Naive thymus-derived CD8-positive, alpha-beta T cell (primary cell): ENCODE data around the gene HOXB7. TPM values are rescaled to one million over a fixed set of nuclear protein-coding genes. Genes with fewer than 3 reads are reported as not detected.

Experiments
- ATAC-seq, 2 donors: fragments of 150-1000 bp; cut with Tn5 transposase in 1 of 2; sonication (Bioruptor Pico), chemical (Tn5 transposase) in 1 of 2; 1 replicate in 1 of 2; 2 replicates in 1 of 2; pipeline ENCODE4 v1.10.0; 2021; ENCODE audit warnings: mild to moderate bottlenecking in 2 of 2, moderate library complexity in 2 of 2
- POLR2A ChIA-PET: fragments of 350-600 bp; sonication (Branson Sonifier 250); formaldehyde crosslinking; loops from one replicate; lab custom pipeline; 2021; ENCODE audit warnings: antibody characterized with exemption; lab: Charles Lee
- DNase-seq, 10 donors: peaks; one replicate each; pipeline versions ENCODE4 v3.0.0 to v3.0.0-alpha.2; 2020 to 2022
- H3K27ac Mint-ChIP-seq, 10 donors: one replicate each; pipeline ENCODE4 v1.8.0; 2020 to 2022; ENCODE audit warnings: mild to moderate bottlenecking in 10 of 10, mixed read lengths in 10 of 10, moderate library complexity in 4 of 10, inconsistent platforms in 1 of 10
- H3K27me3 Mint-ChIP-seq, 5 donors: one replicate each; pipeline ENCODE4 v1.8.0; 2021 to 2022; ENCODE audit warnings: mixed read lengths in 5 of 5
- H3K36me3 Mint-ChIP-seq, 3 donors: one replicate each; pipeline ENCODE4 v1.8.0; 2020 to 2022; ENCODE audit warnings: mixed read lengths in 3 of 3, mild to moderate bottlenecking in 2 of 3, inconsistent platforms in 1 of 3
- H3K4me1 Mint-ChIP-seq, 4 donors: one replicate each; pipeline ENCODE4 v1.8.0; 2021 to 2022; ENCODE audit warnings: mixed read lengths in 4 of 4
- H3K4me3 Mint-ChIP-seq, 10 donors: one replicate each; pipeline ENCODE4 v1.8.0; 2020 to 2022; ENCODE audit warnings: mild to moderate bottlenecking in 10 of 10, mixed read lengths in 10 of 10, moderate library complexity in 6 of 10, inconsistent platforms in 1 of 10
- H3K9me3 Mint-ChIP-seq, 9 donors: one replicate each; pipeline ENCODE4 v1.8.0; 2020 to 2022; ENCODE audit warnings: mixed read lengths in 9 of 9, mild to moderate bottlenecking in 3 of 9, inconsistent platforms in 1 of 9, moderate library complexity in 1 of 9
- polyA plus RNA-seq, 3 donors: library from polyadenylated mRNA; unstranded; fragments of 300-500 nt; fragmentation: Illumina TruSeq; gene quantifications; one replicate each; pipeline ENCODE4 v1.2.3, GENCODE V29; 2021
- total RNA-seq, 8 experiments: library from RNA in 2 of 8; stranded (reverse) in 2 of 8; gene quantifications; one replicate each; pipeline ENCODE4 v1.2.3 and lab custom pipeline; 2021 to 2026

Gene HOXB7
- total and polyA plus RNA-seq, 5 experiments from 2014 or later: 0.22 to 0.40 TPM; not detected in 3

GRCh38 chr17:48625495-48626244 is 14.9 kb upstream of the HOXB7 start:
- Mint-ChIP-seq H3K27ac (peak overlapping the region in 1 of 10 donors; percentile 49), H3K4me1 (peaks cover 9 to 18% (median 13%) of the 10 kb centered on the region in 4 donors), H3K36me3 (peaks cover 0 to 5% (median 0%) of the 10 kb centered on the region in 3 donors), H3K27me3 (peaks cover 55 to 96% (median 81%) of the 10 kb centered on the region in 5 donors), H3K4me3 (peak overlapping the region; percentile 79 to 87 (median 84)), H3K9me3 (no peaks in the 10 kb centered on the region)
- POLR2A ChIA-PET: interaction anchor here (0.5 to 1.3 kb wide), 6 partner anchors 8 to 483 kb away, joined by 3 to 5 read pairs (median 3); partner anchors contain the start of gene HOXB7
- peak in 2 of 10 donors; percentile 31 to 34 for DNase-seq
- peak; percentile 64 to 77 for ATAC-seq

GRCh38 chr17:48624544-48625494 is 14.0 kb upstream of the HOXB7 start:
- ATAC-seq: peak; percentile 19 to 29
- POLR2A ChIA-PET: interaction anchor here (1.2 to 1.3 kb wide), 2 partner anchors 12 to 14 kb away, joined by 3 to 5 read pairs; partner anchors contain the start of gene HOXB7
- Mint-ChIP-seq H3K9me3 (no peaks in the 10 kb centered on the region), H3K27ac (no peak overlapping the region), H3K4me1 (peaks cover 9 to 18% (median 13%) of the 10 kb centered on the region in 4 donors), H3K36me3 (peaks cover 0 to 5% (median 0%) of the 10 kb centered on the region in 3 donors), H3K4me3 (peak overlapping the region in 9 of 10 donors; percentile 24 to 87 (median 74)), H3K27me3 (peaks cover 46 to 96% (median 80%) of the 10 kb centered on the region in 5 donors)
- DNase-seq: peak in 2 of 10 donors; percentile 32 to 34

- peaks cover 0 to 5% (median 0%) of the 10 kb centered on the region in 3 donors for H3K36me3 Mint-ChIP-seq
- H3K4me1 Mint-ChIP-seq: peaks cover 9 to 26% (median 17%) of the 10 kb centered on the region in 4 donors
- H3K27me3 Mint-ChIP-seq: peaks cover 47 to 96% (median 80%) of the 10 kb centered on the region in 5 donors
- DNase-seq (no peak), ATAC-seq (no peak)
- H3K27ac Mint-ChIP-seq: no peak overlapping the region
- POLR2A ChIA-PET: no interaction called here
- H3K4me3 Mint-ChIP-seq: peak overlapping the region in 5 of 10 donors; percentile 19 to 44 (median 32)
- H3K9me3 Mint-ChIP-seq: no peaks in the 10 kb centered on the region
These were observed 13.3 kb upstream of the HOXB7 start for GRCh38 chr17:48624118-48624517.

GRCh38 chr17:48623583-48623982 is 12.8 kb upstream of the HOXB7 start:
- peak overlapping the region in 2 of 10 donors; percentile 1 to 20 for H3K4me3 Mint-ChIP-seq
- DNase-seq (no peak), ATAC-seq (no peak)
- peaks cover 49 to 96% (median 78%) of the 10 kb centered on the region in 5 donors for H3K27me3 Mint-ChIP-seq
- peaks cover 10 to 31% (median 21%) of the 10 kb centered on the region in 4 donors for H3K4me1 Mint-ChIP-seq
- peaks cover 0 to 2% (median 0%) of the 10 kb centered on the region in 9 donors for H3K9me3 Mint-ChIP-seq
- peaks cover 0 to 6% (median 0%) of the 10 kb centered on the region in 3 donors for H3K36me3 Mint-ChIP-seq
- POLR2A ChIA-PET: no interaction called here
- H3K27ac Mint-ChIP-seq: peak overlapping the region in 1 of 10 donors; percentile 29

GRCh38 chr17:48622857-48623256 is 12.0 kb upstream of the HOXB7 start:
- Mint-ChIP-seq H3K9me3 (peaks cover 0 to 2% (median 0%) of the 10 kb centered on the region in 9 donors), H3K36me3 (peaks cover 0 to 8% (median 0%) of the 10 kb centered on the region in 3 donors), H3K4me1 (peaks cover 13 to 37% (median 26%) of the 10 kb centered on the region in 4 donors), H3K27ac (peak overlapping the region in 1 of 10 donors; percentile 73), H3K27me3 (peaks cover 50 to 96% (median 78%) of the 10 kb centered on the region in 5 donors), H3K4me3 (no peak overlapping the region)
- DNase-seq: no peak
- POLR2A ChIA-PET: interaction anchor here (0.6 to 1.7 kb wide), 2 partner anchors 10 to 15 kb away, joined by 3 to 4 read pairs; no protein-coding TSS in a partner anchor
- no peak for ATAC-seq

- POLR2A ChIA-PET: interaction anchor here (0.6 to 1.7 kb wide), 2 partner anchors 9 to 12 kb away, joined by 3 to 4 read pairs; no protein-coding TSS in a partner anchor
- Mint-ChIP-seq H3K4me3 (no peak overlapping the region), H3K27ac (peak overlapping the region in 1 of 10 donors; percentile 51), H3K9me3 (peaks cover 0 to 2% (median 0%) of the 10 kb centered on the region in 9 donors), H3K27me3 (peaks cover 53 to 96% (median 78%) of the 10 kb centered on the region in 5 donors), H3K36me3 (peaks cover 0 to 8% (median 0%) of the 10 kb centered on the region in 3 donors), H3K4me1 (peaks cover 14 to 43% (median 28%) of the 10 kb centered on the region in 4 donors)
- DNase-seq (no peak), ATAC-seq (no peak)
These were observed 10.9 kb upstream of the HOXB7 start for GRCh38 chr17:48621410-48622392.

- Mint-ChIP-seq H3K36me3 (peaks cover 0 to 5% (median 0%) of the 10 kb centered on the region in 3 donors), H3K27ac (peak overlapping the region in 2 of 10 donors; percentile 6 to 57)
- POLR2A ChIA-PET: no interaction called here
These were observed 9.8 kb upstream of the HOXB7 start for GRCh38 chr17:48620461-48621139.

GRCh38 chr17:48619826-48620449 is 9.1 kb upstream of the HOXB7 start:
- no peak overlapping the region for H3K27ac Mint-ChIP-seq
- H3K4me3 Mint-ChIP-seq: peak overlapping the region in 5 of 10 donors; percentile 13 to 50 (median 42)
- POLR2A ChIA-PET: interaction anchor here (0.6 kb wide), 2 partner anchors 280 to 511 kb away, joined by 3 to 4 read pairs; no protein-coding TSS in a partner anchor
- peaks cover 0 to 2% (median 0%) of the 10 kb centered on the region in 9 donors for H3K9me3 Mint-ChIP-seq
- peaks cover 0 to 5% (median 0%) of the 10 kb centered on the region in 3 donors for H3K36me3 Mint-ChIP-seq
- H3K4me1 Mint-ChIP-seq: peaks cover 12 to 33% (median 24%) of the 10 kb centered on the region in 4 donors
- no peak for DNase-seq
- H3K27me3 Mint-ChIP-seq: peaks cover 62 to 98% (median 84%) of the 10 kb centered on the region in 5 donors
- ATAC-seq: no peak

More at GRCh38 chr17:48620461-48621139, 9.8 kb upstream of the HOXB7 start:
- Mint-ChIP-seq H3K9me3 (peaks cover 0 to 2% (median 0%) of the 10 kb centered on the region in 9 donors), H3K4me3 (no peak overlapping the region), H3K27me3 (peaks cover 57 to 98% (median 81%) of the 10 kb centered on the region in 5 donors), H3K4me1 (peaks cover 11 to 33% (median 23%) of the 10 kb centered on the region in 4 donors)
- DNase-seq (no peak), ATAC-seq (no peak)

- Mint-ChIP-seq H3K9me3 (peaks cover 0 to 2% (median 0%) of the 10 kb centered on the region in 9 donors), H3K4me3 (peak overlapping the region in 9 of 10 donors; percentile 41 to 64 (median 58)), H3K36me3 (peaks cover 0 to 10% (median 0%) of the 10 kb centered on the region in 3 donors), H3K27ac (no peak overlapping the region), H3K4me1 (peaks cover 19 to 48% (median 34%) of the 10 kb centered on the region in 4 donors), H3K27me3 (peaks cover 53 to 100% (median 86%) of the 10 kb centered on the region in 5 donors)
- ATAC-seq (peak; percentile 69 to 80), DNase-seq (peak; percentile 61 to 87 (median 80))
- POLR2A ChIA-PET: interaction anchor here (0.8 to 1.5 kb wide), 2 partner anchors 8 to 20 kb away, joined by 3 read pairs; partner anchors contain the start of gene HOXB9
These were observed 7.6 kb upstream of the HOXB7 start for GRCh38 chr17:48618256-48618896.
